Ramos (cell line): ENCODE results near the gene SUV39H2.
"Not testable (repeated sequence)": the region's sequence is repeated elsewhere in the genome, so short reads cannot be mapped to it uniquely, and the experiment has no call there.

Source experiments
- in situ Hi-C: fragments of 300-500 bp; cut with MboI; formaldehyde crosslinking; loops from one replicate; pipeline ENCODE4 v1.14.3; 2022; ENCODE audit warnings: low sequenced_read_pairs; ENCODE audit not compliant: unreplicated experiment

Gene SUV39H2

DNA sequence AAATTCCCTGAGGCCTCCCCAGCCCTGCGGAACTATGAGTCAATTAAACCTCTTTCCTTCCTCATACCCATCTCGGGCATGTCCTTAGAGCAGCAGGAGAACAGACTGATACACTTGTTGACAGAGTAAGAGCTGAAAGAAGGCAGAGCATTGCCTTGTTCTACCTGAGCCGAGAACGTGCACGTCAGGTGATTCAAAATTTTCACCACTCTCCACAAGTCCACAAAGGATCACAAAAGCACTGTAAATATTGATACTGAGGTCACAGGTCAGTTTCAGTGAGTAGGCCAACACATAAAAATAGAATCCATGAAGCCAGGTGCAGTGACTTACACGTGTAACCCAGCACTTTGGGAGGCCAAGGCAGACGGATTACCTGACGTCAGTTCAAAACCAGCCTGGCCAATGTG, 47.4 kb downstream of the SUV39H2 start:
- in situ Hi-C loops, result no loop called here

DNA sequence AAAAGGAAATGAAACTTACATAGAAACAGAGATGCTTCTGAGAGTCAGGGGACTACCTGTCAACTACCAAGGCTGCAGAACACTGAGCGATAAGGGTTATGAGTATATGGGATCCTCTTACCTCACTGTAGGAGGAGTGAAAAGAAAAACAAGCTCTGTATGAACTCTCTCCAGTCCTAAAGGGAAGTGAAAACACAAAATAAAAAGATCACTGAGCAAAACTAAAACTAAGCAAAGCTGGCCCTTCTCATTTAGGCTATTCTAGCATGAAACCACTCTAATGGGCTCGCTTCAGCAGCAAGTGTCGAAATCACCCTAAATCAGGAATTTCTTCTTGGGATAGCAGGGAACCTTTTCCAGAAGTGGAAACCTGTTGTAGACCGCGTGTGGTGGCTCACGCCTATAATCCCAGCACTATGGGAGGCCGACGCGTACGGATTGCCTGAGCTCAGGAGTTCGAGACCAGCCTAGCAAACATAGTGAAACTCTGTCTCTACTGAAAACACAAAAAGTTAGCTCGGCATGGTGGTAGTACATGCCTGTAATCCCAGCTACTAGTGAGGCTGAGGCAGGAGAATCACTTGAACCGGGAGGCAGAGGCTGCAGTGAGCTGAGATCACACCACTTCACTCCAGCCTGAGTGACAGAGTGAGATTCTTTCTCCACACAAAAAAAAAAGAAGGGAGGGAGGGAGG, 48.2 kb downstream of the SUV39H2 start:
- in situ Hi-C loops, result no loop called here

DNA sequence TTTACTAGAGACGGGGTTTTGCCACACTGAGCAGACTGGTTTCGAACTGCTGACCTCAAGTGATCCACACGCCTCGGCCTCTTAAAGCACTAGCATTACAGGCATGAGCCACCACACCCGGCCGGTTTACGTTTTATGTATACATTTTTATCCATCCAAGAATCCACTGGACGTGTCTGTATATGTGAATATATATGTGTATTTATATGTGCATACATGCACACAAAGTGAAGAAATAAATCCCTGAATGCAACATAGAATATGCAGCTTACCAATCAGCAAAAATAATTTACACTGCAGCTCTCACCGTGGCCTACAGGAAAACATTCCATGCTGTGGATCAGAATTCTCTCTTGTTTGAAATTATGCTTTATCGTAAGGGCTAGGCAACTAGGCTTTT, 51.9 kb downstream of the SUV39H2 start:
- in situ Hi-C loops, result no loop called here

DNA sequence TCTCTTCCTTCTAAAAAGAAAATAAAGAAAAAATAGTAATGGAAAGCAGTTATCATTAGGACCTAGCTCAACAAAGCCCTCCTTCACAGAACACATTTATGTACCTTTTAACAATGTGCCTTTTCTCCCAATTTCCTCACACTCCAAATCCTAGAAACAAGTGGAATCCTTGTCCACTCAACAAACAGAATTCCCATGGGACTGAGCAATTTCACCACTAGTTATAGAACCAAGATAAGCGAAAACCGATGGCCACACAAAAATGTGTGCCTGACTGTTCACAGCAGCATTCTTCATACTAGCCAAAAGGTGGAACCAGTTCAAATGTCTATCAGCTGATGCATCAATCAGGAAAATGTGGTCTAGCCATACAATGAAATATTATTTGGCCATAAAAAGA, 57.9 kb downstream of the SUV39H2 start:
- in situ Hi-C loops, result no loop called here

DNA sequence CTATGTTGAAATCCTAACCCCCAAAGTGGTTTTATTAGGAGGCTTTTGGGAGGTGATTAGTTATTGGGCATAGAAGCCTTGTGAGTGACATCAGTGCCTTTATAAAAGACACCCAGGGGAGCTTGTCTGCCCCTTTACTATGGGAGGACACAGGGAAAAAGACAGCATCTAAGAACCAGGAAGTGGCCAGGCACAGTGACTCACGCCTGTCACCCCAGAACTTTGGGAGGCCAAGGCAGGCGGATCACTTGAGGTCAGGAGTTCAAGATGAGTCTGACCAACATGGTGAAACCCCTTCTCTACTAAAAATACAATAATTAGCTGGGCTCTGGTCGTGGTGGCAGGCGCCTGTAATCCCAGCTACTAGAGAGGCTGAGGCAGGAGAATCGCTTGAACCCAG, 60.3 kb downstream of the SUV39H2 start:
- in situ Hi-C loops, result not testable (repeated sequence)

DNA sequence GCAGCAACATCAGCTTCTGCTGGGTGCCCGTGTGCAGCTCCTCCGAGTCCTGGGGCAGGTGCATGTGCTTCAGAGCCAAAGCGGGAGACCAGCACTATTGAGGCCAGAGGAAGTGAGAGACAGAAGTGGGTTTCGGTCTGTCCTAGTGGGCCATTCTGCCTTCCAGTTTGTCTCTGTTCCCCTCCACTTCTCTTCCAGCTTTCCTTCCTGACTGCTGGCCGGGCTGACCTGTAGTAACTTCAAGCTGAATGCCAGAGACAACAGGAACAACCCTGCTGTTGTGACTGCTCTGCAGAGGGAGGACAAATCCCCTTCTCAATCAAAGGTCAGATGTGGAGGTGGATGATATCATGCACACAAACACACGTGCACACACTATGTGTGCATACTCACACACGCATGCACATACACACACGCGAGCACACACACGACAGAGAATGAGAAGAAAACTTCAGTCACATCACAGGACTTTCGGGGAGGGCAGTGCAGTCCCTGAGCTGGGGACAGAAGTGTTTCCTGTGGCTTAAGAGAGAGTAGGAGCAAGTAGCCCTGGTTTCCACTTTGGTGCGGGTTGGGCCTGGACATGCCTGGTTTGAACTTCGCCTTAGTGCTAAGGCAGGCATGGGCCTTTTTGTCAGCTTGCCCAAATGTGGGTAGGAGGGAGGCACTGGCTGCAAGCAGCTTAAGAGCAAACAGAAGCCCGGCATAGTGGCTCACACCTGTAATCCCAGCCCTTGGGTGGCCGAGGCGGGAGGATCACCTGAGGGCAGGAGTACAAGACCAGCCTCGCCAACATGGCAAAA, 63.7 kb downstream of the SUV39H2 start:
- in situ Hi-C loops, result not testable (repeated sequence)

DNA sequence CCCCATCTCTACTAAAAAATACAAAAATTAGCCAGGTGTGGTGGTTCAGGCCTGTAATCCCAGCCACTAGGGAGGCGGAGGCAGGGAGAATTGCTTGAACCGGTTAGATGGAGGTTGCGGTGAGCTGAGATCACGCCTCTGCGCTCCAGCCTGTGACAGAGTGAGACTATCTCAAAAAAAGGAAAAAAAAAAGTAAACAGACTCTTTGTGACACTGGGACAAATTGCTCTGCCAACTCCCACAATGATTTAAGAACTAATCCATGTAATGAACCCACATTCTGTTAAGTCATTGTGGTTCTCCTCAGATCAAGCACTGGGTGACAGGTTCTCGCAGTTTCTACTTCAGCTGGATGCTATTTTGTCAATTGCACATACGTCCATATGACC, 64.3 kb downstream of the SUV39H2 start:
- in situ Hi-C loops, result not testable (repeated sequence)

DNA sequence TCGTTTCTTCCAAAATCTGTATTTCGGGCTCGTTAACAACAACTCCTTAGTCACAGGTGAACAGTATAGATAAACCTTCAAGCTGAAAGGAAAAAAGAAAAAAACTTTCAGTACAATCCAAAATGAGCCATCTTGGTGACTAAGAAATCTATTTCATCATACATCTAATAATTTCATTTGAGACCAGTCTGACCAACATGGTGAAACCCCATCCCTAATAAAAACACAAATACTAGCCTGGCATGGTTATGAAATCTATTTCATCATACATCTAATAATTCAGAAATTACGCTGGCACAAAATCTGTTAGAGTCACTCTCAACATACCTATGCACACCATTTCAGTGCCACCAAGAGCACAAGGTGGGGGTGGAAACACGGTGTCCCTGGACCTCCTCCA, 66.4 kb downstream of the SUV39H2 start:
- in situ Hi-C loops, result no loop called here

DNA sequence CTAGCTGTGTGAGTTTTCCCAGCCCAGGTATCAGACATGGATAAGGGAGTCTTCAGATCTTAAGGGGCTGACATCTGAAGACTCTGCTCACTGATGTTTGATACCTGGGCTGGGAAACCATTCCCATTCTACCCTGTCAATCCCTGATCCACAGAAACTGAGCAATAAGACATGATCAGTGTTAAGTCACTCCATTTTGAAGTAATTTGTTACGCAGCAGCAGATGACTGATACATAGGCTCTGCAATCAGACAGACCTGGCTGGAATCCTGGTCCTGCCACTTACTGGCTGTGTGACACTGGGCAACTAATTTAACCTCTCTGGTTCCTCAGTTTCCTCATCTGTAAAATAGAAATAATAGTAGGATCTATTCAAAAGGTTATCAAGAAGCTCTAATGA, 68.6 kb downstream of the SUV39H2 start:
- in situ Hi-C loops, result no loop called here

DNA sequence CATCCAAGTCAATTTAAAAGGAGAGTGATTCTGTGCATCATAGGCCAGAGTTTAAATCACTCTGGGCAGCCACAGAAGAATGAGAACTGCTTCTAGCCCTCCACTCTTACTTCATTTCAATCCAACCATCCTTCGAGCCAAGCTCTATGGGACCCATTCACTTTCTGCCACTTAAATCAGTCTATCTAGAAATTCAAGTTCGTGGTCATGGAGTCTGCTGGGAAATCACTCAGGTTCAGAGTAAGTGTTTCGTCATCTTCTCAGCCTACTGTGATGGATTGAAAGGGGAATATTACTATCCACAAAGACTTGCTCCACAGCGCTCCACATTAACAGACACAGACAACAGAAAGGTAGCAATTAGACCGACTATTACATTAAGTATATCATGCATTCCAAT, 70.6 kb downstream of the SUV39H2 start:
- in situ Hi-C loops, result no loop called here

DNA sequence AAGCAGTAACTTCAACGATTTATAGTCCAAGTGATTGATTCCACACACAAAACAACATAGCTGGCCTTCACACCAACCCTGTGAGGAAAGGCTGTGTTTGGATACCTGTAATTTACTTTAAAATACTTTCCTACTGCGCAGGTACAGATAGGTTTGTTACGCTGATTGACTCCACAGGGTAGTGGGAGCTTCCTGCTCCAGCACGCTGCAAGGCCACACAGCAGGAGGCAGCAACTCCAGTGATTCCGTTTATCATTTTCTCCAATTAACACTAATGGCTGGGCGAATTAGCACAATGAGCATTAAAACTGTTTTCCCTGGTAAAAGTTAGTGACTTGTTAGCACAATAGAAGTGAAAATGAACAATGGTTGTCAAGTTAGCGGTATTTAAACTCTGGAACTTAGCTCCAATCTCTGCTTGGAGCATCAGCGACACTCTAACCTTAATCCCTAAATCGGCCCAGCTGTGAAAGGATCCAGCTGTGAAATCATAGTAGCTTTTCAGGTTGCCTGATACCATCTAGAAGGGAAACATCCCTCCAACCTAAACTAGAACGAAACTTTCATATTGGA, 74.3 kb downstream of the SUV39H2 start:
- in situ Hi-C loops, result no loop called here

DNA sequence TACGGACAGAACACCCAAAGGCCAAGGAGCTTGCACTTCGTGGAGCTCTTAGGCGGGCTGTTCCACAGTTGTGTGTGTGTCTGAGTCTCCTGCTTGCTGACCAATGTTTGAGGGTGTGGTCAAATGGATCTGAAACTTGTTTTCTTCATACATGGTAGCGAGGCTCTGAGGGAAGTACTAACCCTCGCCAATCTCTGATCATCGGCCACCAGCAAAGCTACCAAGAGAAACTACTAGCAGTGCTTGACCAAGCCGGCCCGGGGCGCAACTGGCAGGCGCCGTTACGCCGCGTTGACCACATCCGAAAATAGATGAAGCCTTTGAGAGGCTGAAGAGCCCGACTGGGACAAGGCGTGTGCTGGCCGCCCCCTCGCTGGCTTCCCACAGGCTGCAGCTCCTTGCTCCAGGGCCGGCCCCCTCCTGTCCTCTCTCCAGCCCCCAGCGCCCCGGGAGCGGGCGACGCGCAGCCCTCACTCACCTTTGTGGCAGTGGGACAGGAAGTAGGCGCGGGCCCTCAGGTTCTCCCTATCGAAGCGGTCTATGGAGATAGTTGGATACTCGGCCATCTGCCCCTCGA, 74.8 kb downstream of the SUV39H2 start:
- in situ Hi-C loops, result no loop called here
